ENCODE data around the gene PNMA8A. TPM values are rescaled to one million over a fixed set of nuclear protein-coding genes. Genes with fewer than 3 reads are reported as not detected.

PNMA8A gene
- total RNA-seq, 1 donor from 2014 or later: 0.26 TPM

DNA sequence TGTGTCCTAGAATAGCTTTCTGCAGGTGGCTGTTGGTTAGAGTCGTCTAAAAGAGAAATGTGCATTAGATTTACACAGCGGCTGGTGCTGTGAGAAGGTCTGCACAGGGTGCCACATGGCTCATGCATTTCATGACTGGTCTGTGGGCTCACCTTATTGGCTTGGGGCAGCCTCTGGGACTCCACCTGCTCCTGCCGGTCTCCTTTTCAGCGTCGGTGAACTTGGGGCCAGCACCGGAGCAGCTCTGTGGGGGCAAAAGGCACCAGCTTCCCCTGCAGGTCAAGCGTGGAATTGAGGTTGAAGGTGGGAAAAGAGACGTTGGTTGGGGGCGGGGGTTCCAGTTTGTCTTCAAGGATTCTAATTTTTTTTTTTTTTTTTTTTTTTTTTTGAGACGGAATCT is 39.5 kb downstream of the PNMA8A start:
- DNase-seq (ENCODE audit: low read depth in 2 of 2): no peak

DNA sequence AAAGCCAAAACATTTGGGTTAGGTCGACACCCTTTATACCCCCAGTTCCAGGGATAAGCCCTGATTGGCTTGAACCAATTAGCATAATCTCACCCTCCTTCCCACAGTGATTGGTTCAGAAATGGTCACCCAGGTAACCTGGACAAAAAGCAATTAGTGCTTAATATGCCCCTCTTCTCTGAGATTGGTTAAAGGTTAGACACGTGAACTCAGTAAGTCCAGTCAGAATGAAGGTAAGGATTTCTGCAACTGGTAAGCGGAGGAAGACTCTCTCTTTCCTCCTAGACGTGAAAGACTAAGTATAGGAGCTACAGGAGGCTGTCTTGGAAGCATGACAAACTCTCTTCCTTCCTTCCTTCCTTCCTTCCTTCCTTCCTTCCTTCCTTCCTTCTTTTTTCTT is 41.4 kb downstream of the PNMA8A start:
- DNase-seq (ENCODE audit: low read depth in 2 of 2): no peak

DNA sequence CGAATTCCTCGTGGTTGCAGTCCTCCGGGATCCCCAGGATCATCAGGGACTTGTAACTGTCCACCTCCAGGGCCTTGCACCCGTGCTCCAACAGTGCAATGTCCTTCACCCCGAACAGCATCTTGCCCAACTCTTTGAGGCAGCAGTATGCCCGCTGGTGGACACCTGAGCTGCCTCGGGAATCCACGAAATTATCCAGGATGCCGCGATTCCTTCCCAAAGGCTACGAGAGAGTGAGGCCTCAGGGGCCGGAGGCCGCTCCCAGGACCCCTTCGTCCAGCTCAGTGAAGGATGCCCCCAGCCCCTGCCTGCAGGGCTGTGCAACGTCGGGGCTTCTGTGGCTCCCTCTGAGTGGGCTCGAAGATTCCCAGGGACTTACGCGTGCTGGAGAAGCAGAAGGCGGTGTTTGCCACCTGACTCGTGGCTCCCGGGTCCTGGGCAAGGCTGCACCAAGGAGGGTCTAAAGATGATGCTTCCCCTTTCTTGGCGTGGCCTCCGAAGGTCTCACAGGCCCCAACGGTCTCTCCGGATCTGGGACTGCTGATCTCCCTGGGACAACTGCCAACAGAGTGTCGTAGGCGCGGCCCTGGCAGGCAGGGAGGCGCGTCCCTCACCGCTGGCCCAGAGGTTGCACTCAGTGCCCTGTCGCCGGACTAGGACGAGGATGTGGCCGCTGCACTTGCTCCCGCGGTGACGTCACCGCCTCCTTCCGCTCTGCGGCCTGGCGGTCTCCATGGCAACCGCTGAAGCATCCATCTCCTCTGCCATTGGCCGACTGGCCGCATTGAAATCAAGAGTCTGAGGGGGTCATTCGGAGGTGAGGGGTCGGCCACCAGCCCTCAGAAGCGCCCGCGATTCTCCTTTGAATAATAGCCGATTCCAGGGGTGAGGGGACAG is 42.9 kb downstream of the PNMA8A start, which contains the start of gene PNMA8C:
TSS of gene PNMA8C (minus strand) at position 698 of the 897 bp plus-strand sequence. CDS start at position 121, 577 bp downstream.
- DNase-seq (ENCODE audit: low read depth in 2 of 2): peak in 1 of 2 donors; percentile 29

DNA sequence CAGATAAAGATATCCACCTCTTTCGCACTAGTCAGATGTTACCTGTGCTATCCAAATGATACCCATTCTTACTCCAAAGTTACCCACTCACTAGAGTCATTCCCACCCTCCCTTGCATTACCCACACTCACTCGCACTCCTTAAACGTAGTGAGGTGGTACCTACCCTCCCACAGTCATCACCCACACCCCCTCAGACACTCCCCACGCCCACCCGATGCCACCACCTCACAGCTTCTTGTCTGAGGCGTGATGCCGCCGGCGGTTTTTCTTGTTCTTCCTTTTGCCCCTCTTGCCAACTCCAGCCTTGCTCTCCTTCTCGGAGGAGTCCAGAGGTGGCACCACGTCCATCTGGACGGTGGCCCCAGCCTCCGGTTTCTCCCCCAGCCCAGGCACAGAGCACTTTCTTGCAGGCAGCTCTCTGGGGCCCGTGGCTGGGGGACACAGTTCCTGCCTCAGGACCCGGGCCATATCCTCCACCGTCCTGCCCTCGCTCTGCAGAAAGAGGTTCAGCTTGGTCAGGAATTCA is 43.8 kb downstream of the PNMA8A start:
- no peak for DNase-seq (ENCODE audit: low read depth in 2 of 2)

DNA sequence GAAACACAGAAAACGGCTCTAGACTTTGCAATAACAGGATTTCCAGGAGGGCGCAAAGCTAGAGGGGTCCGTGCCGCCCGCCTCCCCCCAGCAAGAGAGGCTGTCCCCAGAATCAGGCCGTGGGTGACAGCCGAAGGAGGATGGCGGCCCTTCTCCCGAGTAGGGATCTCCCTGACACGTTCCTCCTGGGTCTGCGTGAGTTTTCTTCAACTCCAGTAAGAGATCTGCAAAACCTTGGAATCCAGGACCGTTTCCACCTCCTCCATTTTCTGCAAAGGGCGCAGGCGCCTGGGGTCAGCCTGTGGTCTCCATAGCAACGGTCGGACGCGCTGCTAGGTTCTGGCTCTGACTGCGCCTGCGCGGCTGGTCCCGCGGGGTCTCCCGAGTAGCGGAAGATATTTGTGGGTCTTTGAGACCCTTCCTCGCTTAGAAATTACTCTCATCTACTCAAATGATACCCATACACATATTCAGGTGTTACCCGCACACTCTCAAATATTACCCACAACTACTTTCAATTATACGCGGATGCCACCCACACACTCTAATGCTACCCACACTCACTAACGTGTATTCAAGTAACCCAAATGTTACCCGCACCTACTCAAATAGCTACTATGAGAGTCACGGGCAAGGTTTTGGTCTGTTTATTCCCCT is 44.7 kb downstream of the PNMA8A start:
- no peak for DNase-seq (ENCODE audit: low read depth in 2 of 2)

DNA sequence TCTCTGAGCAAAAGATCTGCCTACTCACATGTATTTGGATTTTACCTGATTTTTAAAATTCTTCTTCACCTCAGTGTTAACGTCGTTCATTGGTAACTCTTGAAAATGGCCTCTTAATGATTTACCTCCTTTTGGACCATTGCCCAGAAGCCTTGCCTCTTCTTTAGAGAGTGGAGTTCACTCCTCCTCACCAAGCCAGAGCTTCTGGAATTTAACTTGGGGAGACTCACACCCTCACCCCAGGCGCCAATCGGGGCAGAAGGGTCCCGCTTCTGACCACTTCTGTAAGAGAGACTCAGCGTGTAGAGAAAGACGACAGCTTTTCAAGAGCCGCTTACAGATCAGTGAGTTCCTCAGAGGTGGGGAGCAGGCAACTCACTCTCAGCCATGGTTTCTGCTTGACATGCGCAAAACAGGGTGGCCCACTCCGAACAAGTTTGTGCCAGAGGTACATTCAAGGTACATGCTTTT is 45.3 kb downstream of the PNMA8A start:
- DNase-seq (ENCODE audit: low read depth in 2 of 2): no peak

DNA sequence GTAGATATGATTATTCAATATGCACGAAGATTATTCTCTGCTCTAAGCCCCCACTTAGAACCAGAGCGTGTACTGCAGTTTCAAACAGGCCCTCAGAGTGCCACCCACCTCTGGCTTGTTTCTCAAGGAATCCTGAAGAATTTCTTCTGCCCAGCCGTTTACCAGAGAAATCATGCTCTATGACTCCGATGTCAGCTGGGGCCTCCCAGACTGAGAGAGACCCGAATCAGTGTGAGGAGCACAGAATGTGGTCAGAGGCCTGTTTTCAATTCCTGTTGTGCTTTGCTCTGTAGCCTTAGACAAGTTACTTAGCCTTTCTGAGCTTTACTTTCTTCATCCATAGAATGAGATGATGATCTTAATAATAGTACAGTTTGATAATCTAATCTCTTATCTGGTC is 48.2 kb downstream of the PNMA8A start:
- no peak for DNase-seq (ENCODE audit: low read depth in 2 of 2)

DNA sequence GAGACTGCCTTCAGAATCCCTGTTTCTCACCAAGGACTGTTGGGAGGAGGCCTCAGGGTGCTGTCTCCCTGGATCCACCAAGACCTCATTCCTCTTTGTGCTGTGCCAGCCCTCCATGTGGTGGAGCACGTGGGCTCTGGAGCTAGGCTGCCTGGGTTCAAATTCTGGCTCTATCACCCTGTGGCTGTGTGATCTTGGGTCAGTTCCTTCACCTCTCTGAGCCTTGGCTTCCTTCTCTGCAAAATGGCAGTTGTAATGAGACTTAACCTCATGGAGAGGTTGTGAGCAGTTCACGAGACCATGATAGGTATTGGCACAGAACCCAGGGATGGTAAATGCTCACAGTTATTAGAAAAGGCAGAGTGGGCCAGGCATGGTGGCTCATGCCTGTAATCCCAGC is 49.0 kb downstream of the PNMA8A start:
- no peak for DNase-seq (ENCODE audit: low read depth in 2 of 2)

DNA sequence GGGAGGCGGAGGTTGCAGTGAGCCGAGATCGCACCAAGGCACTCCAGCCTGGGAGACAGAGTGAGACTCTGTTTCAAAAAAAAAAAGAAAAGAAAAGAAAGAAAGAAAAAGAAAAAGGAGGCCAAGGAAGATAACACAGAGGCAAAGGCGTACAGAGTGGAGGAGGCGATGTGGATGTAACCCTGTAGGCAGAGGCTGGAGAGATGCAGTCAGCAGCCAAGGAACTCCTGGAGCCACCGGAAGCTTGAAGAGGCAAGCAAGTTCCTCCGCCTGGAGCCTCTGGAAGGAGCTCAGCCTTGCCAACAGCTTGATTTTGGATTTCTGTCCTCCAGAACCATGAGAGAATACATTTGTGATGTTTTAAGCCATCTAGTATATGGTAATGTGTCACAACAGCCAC is 51.3 kb downstream of the PNMA8A start:
- no peak for DNase-seq (ENCODE audit: low read depth in 2 of 2)

Other genes starting within 250 kb of the PNMA8A start
- not detected in 2 replicates for gene IGFL1, start 241.8 kb downstream of the PNMA8A start, total RNA-seq
- 11.9 and 14.8 TPM in 2 replicates for gene HIF3A, start 174.5 kb downstream of the PNMA8A start, total RNA-seq
- 65.0 and 86.1 TPM in 2 replicates for gene PPP5C, start 124.5 kb downstream of the PNMA8A start, total RNA-seq
- gene CCDC8, start 58.0 kb downstream of the PNMA8A start, total RNA-seq: 0.13 TPM in 2 replicates
- not detected in 2 replicates for gene PNMA8C, start 42.6 kb downstream of the PNMA8A start, total RNA-seq
- 0.13 TPM in 2 replicates for gene PNMA8B, start 24.3 kb upstream of the PNMA8A start, total RNA-seq
- 112 and 121 TPM in 2 replicates for gene CALM3, start 129.8 kb upstream of the PNMA8A start, total RNA-seq
- gene PTGIR, start 153.5 kb upstream of the PNMA8A start, total RNA-seq: not detected in 2 replicates
- not detected in 2 replicates for gene GNG8, start 164.6 kb upstream of the PNMA8A start, total RNA-seq
- gene DACT3, start 189.6 kb upstream of the PNMA8A start, total RNA-seq: under 0.01 and 0.13 TPM in 2 replicates
- 32.6 and 55.4 TPM in 2 replicates for gene PRKD2, start 245.6 kb upstream of the PNMA8A start, total RNA-seq